GDM1 (cell line): Measurements from ENCODE around the gene AKR1C1.
"Not testable (repeated sequence)": the region's sequence is repeated elsewhere in the genome, so short reads cannot be mapped to it uniquely, and the experiment has no call there.

Source experiments
- DNase-seq: peaks from one replicate; lab custom pipeline; 2025; lab: John Stamatoyannopoulos, UW

The AKR1C1 gene

DNA sequence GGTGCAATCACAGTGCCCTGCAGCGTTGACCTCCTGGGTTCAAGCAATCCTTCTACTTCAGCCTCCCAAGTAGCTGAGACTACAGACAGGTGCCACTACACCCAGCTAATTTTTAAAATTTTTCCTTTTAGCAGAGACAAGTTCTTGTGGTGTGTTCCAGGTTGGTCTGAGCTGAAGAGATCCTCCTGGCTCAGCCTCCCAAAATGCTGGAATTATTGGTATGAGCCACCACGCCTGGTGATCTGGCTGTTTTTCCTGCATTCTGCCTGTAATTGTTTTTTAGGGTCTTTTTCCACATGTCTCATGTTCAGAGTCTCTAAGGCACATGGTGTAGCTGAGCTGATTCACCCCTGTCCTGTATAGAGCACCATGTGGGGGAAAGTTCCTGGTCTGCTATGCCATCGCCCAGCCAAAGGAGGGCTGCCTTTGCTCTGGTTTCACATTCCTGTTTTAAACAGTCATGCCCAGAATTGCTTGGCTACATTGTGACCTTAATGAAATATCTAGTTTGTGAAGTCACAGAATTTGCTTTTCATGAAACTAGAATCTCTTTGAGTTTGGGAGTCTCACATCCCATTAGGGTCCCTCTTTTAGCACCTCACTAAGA, 55.6 kb downstream of the AKR1C1 start:
- not testable (repeated sequence) for DNase-seq

DNA sequence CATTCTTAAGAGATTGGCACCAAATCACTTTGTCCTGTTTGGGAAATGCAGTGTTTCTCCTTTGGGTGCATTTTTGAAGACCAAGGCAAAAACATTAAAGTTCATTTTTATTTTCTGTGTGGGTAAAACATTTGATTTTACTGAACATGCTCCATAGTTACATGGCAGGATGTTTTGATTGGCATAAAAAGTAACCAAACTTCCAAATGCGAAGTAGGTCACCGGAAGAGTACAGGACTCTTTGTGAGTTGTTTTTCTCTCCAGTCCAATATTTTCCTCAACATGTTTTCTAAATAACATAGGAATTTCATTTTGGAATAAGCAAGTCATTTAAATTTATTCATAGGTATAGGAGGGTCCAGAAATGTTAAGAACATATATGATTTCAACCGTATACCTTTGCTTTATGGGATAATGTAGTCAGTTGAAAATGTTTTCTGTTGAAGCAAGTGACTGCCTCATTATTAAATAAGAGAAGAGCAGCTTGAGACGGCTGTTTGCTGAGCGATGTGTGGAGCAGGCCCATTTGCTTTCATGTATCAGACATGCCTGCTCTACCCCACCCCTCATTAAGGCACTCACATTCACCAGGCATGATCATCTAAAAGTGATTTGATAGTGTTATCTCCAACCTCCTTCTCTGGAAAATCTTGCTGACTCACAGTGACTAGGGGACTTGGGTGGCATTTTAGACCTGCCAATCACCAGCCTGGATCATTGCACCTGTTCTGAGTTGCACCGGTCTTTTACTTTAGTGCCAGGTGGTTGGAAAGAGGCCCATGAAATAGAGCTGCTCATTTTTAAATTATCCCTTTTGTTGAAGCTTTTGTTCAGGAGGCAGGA, 56.8 kb downstream of the AKR1C1 start:
- not testable (repeated sequence) for DNase-seq

- not testable (repeated sequence) for DNase-seq
These were observed 58.5 kb downstream of the AKR1C1 start for GRCh38 chr10:5021624-5022290.

GRCh38 chr10:5023177-5023805, 60.1 kb downstream of the AKR1C1 start:
- no peak for DNase-seq

GRCh38 chr10:5025461-5025881, 62.3 kb downstream of the AKR1C1 start:
- DNase-seq, result not testable (repeated sequence)

- no peak for DNase-seq
These were observed 67.8 kb downstream of the AKR1C1 start for GRCh38 chr10:5030989-5031388.

DNA sequence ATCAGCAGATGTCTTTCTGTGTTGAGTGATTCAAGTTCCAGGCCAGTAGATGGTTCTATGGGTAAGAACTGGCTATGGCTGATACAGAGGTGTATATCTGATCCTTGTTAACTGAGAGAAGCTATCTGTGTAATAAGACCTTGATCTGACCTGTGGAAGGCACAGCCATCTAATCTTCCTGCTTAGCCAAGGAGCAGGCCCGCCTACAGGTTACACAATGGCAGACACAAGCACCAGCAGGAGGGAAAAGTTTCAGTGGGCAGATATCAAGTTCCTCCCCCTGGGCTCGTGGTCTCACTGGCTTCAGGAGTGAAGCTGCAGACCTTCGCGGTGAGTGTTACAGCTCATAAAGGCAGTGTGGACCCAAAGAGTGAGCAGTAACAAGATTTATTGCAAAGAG, 68.4 kb downstream of the AKR1C1 start:
- not testable (repeated sequence) for DNase-seq

DNA sequence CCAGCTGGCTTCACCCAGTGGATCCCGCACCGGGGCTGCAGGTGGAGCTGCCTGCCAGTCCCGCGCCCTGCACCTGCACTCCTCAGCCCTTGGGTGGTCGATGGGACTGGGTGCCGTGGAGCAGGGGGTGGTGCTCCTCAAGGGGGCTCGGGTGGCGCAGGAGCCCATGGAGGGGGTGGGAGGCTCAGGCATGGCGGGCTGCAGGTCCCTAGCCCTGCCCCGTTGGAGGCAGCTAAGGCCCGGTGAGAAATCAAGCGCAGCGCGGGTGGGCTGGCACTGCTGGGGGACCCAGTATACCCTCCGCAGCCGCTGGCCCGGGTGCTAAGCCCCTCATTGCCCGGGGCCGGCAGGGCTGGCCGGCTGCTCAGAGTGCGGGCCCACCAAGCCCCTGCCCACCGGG, 69.2 kb downstream of the AKR1C1 start:
- not testable (repeated sequence) for DNase-seq
